GM21528 (cell line): ENCODE results near the gene RNF181.
"Not testable (repeated sequence)": the region's sequence is repeated elsewhere in the genome, so short reads cannot be mapped to it uniquely, and the experiment has no call there.

ENCODE experiments used
- ATAC-seq: cut with Tn5 transposase; IDR thresholded peaks from one replicate; pipeline ENCODE4 v1.9.1; 2021; ENCODE audit warnings: mild to moderate bottlenecking, moderate library complexity; ENCODE audit not compliant: unreplicated experiment, low FRiP score

RNF181 gene

GRCh38 chr2:85611705-85612587, 16.4 kb downstream of the RNF181 start, which contains the start of gene C2orf68:
Gene C2orf68, minus strand, starts transcription at chr2:85612066. Its CDS starts 82 bp downstream, at chr2:85611984.
- ATAC-seq: peak; percentile 67

- no peak for ATAC-seq
Observed at GRCh38 chr2:85613717-85614515, 18.4 kb downstream of the RNF181 start.

- not testable (repeated sequence) for ATAC-seq
Observed at GRCh38 chr2:85614757-85615156, 19.2 kb downstream of the RNF181 start.

GRCh38 chr2:85615413-85615728, 19.8 kb downstream of the RNF181 start:
- ATAC-seq: no peak

- ATAC-seq: not testable (repeated sequence)
Observed at GRCh38 chr2:85617723-85618122, 22.2 kb downstream of the RNF181 start.

- ATAC-seq: no peak
Observed at GRCh38 chr2:85619617-85620016, 24.1 kb downstream of the RNF181 start.

- no peak for ATAC-seq
Observed at GRCh38 chr2:85621338-85621737, 25.8 kb downstream of the RNF181 start.

- no peak for ATAC-seq
Observed at GRCh38 chr2:85623991-85624390, 28.4 kb downstream of the RNF181 start.

- no peak for ATAC-seq
Observed at GRCh38 chr2:85628658-85629057, 33.1 kb downstream of the RNF181 start.

- no peak for ATAC-seq
Observed at GRCh38 chr2:85631316-85631715, 35.8 kb downstream of the RNF181 start.

- no peak for ATAC-seq
Observed at GRCh38 chr2:85635011-85635410, 39.5 kb downstream of the RNF181 start.

GRCh38 chr2:85635636-85636035, 40.1 kb downstream of the RNF181 start:
- no peak for ATAC-seq

GRCh38 chr2:85642725-85643124, 47.2 kb downstream of the RNF181 start:
- no peak for ATAC-seq

- ATAC-seq: no peak
Observed at GRCh38 chr2:85644909-85645308, 49.4 kb downstream of the RNF181 start.

GRCh38 chr2:85646166-85646565, 50.6 kb downstream of the RNF181 start:
- no peak for ATAC-seq
